Mucosa of rectum (tissue), 2 donors: Measurements from ENCODE around the gene PPARA.
A peak's percentile ranks its signal among the peaks of the same experiment; 100 is the strongest.

Source experiments
- H3K27ac ChIP-seq, 2 donors: one replicate each; pipeline ENCODE4 v1.7.0; 2013; ENCODE audit warnings: inconsistent platforms in 2 of 2, low read depth in 2 of 2, low read length in 2 of 2
- H3K27me3 ChIP-seq, 2 donors: one replicate each; pipeline ENCODE4 v1.7.0; 2013; ENCODE audit warnings: low read length in 2 of 2; ENCODE audit not compliant: control insufficient read depth in 2 of 2, insufficient read depth in 2 of 2
- H3K36me3 ChIP-seq, 2 donors: one replicate each; pipeline ENCODE4 v1.7.0; 2013; ENCODE audit warnings: low read length in 2 of 2; ENCODE audit not compliant: control insufficient read depth in 2 of 2, insufficient read depth in 2 of 2
- H3K4me1 ChIP-seq, 2 donors: one replicate each; pipeline ENCODE4 v1.7.0; 2013; ENCODE audit warnings: low read length in 2 of 2, mild to moderate bottlenecking in 1 of 2; ENCODE audit not compliant: control insufficient read depth in 2 of 2, insufficient read depth in 2 of 2
- H3K4me3 ChIP-seq, 2 donors: one replicate each; pipeline ENCODE4 v1.7.0; 2013; ENCODE audit warnings: low read length in 2 of 2
- H3K9ac ChIP-seq, 2 donors: one replicate each; pipeline ENCODE4 v1.7.0; 2013; ENCODE audit warnings: low read length in 2 of 2, low read depth in 1 of 2, mild to moderate bottlenecking in 1 of 2
- H3K9me3 ChIP-seq, 2 donors: one replicate each; pipeline ENCODE4 v1.7.0; 2013; ENCODE audit warnings: low read length in 2 of 2; ENCODE audit not compliant: control insufficient read depth in 2 of 2
- donor health status: healthy.
- donor health status: Normal muscosa, but diverticular disease.

Gene PPARA

DNA sequence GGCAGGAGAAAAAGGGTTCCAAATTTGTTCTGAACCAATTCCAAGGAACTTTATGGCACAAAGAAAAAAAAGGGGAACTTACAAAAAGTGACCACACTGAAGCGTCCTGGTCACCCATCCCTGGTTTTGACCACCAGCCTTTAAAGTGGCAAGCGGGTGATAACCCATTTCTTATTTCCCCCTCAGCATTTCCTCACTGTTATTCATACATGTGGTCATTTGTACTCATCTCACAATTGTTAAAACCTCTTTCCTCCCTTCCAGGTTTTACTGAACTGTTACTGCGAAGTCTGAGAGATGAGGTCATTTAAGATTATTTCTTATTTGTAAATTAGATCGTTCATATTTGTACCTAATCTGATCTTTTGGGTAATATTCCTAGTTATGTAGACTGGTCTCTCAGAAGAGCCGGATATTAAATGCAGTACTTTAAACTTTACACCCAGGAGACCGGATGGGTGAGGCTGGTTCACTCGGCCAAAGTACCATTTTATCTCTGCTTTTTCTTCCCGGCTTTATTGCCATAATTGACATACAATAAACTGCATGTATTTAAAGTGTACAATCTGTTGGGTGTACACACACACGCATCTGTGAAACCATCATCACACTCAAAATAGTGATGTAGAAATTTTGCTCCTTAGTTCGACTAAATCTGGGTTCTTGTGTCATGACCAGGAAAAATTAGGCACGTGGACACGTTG is 52.7 kb downstream of the PPARA start:
- H3K4me3 ChIP-seq, result peak overlapping the region; percentile 17 to 37
- H3K36me3 ChIP-seq, result peaks cover 13 to 19% of the 10 kb centered on the region in 2 donors
- H3K9me3 ChIP-seq, result no peaks in the 10 kb centered on the region
- H3K27ac ChIP-seq, result peak overlapping the region; percentile 90 to 95
- H3K27me3 ChIP-seq, result no peaks in the 10 kb centered on the region
- peaks cover 27 to 36% of the 10 kb centered on the region in 2 donors for H3K4me1 ChIP-seq
- H3K9ac ChIP-seq, result peak overlapping the region; percentile 59 to 60

DNA sequence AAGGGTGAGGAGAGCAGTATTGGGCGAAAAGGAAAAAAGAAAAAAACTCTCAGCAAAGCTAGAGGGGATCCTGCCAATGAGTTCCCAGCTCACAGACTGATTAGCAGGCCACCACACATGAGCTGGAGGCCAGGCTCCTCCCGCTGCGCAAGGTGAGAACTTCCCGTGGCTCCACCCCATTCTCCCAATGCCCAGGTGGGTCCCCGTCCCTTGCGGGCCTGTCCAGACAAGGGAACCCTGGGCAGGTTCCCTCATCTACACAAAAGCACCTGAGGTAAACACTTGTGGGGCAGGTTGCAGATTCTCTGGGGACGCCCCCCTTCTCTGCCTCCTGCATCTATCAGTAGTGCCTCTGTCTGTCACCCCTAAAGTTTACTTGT is 53.3 kb downstream of the PPARA start:
- Histone ChIP-seq H3K36me3 (peaks cover 10 to 22% of the 10 kb centered on the region in 2 donors), H3K27ac (peak overlapping the region; percentile 86 to 95), H3K9me3 (no peaks in the 10 kb centered on the region), H3K4me1 (peaks cover 27 to 36% of the 10 kb centered on the region in 2 donors), H3K9ac (peak overlapping the region in 1 of 2 donors; percentile 59), H3K27me3 (no peaks in the 10 kb centered on the region), H3K4me3 (peak overlapping the region in 1 of 2 donors; percentile 17)

DNA sequence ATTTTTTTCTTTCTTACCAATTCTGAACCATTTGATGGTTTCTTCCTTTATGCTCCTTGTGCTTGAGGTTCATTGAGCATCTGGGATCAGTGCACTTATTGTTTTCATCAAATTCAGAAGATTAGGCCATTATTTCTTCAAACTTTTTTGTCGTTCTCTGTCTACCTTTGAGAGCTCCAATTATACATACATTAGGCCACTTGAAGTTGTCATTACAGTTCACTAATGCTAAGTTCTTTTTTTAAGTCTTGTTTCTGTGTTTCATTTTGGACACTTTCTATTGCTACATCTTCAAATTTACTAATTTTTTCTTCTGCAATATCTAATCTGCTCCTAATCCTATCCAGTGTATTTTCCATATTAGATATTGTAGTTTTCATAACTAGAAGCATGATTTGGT is 58.9 kb downstream of the PPARA start:
- Histone ChIP-seq H3K4me1 (peaks cover 1 to 6% of the 10 kb centered on the region in 2 donors), H3K9me3 (no peaks in the 10 kb centered on the region), H3K36me3 (peaks cover 23 to 33% of the 10 kb centered on the region in 2 donors), H3K9ac (no peak overlapping the region), H3K27me3 (no peaks in the 10 kb centered on the region), H3K4me3 (no peak overlapping the region), H3K27ac (no peak overlapping the region)

DNA sequence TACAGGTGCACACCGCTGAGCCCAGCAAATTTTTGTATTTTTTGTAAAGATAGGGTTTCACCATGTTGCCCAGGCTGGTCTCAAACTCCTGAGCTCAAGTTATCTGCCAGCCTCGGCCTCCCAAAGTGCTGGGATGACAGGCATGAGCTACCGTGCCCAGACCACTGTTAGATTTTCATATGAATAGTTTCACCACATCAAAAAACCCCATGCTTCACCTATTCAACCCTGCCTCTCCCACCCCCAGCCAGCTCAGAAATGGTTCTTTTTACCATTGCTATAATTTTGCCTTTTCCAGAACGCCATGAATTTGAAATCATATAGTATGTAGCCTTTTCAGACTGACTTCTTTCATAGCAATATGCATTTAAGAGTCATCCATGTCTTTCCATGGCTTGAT is 61.9 kb downstream of the PPARA start:
- Histone ChIP-seq H3K36me3 (peaks cover 42 to 57% of the 10 kb centered on the region in 2 donors), H3K27me3 (no peaks in the 10 kb centered on the region), H3K4me1 (no peaks in the 10 kb centered on the region), H3K27ac (no peak overlapping the region), H3K9me3 (no peaks in the 10 kb centered on the region), H3K9ac (no peak overlapping the region), H3K4me3 (no peak overlapping the region)

DNA sequence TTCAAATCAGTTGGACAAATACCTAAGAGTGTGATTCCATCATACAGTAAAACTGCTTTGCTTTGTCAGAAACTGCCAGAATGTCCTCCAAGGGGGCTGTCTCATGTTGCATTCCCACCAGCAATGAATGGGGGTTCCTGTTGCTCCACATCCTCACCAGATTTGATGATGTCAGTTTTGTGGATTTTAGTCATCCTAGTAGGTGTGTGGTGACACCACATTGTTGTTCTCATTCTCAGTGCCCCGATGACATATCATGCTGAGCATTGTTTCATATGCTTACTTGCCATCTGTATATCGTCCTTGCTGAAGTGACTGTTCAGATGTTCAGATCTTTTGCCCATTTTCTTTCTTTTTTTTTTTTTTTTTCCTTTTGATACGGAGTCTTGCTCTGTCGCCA is 62.7 kb downstream of the PPARA start:
- Histone ChIP-seq H3K4me3 (no peak overlapping the region), H3K36me3 (peaks cover 44 to 52% of the 10 kb centered on the region in 2 donors), H3K27ac (no peak overlapping the region), H3K9me3 (no peaks in the 10 kb centered on the region), H3K9ac (no peak overlapping the region), H3K27me3 (no peaks in the 10 kb centered on the region), H3K4me1 (no peaks in the 10 kb centered on the region)

DNA sequence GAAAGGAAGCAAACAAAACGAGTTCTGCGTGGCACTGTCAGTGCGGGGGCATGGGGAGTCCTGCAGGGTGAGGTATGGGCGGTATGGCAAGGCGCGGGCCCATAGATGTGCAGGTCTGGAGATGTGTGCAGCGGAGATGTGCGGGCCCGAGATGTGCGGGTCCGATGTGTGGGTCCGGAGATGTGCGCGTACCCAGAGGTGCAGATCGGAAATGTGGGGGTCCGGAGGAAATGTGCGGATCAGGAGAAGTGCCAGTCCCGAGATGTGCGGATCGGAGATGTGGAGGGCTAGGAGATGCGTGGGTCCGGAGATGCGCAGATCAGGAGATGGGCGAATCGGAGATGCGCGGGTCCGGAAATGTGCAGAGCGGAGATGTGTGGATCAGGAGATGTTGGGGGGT is 63.8 kb downstream of the PPARA start:
- no peak overlapping the region for H3K4me3 ChIP-seq
- no peak overlapping the region for H3K9ac ChIP-seq
- no peak overlapping the region for H3K27ac ChIP-seq
- H3K27me3 ChIP-seq, result no peaks in the 10 kb centered on the region
- H3K9me3 ChIP-seq, result no peaks in the 10 kb centered on the region
- peaks cover 44 to 51% of the 10 kb centered on the region in 2 donors for H3K36me3 ChIP-seq
- no peaks in the 10 kb centered on the region for H3K4me1 ChIP-seq

DNA sequence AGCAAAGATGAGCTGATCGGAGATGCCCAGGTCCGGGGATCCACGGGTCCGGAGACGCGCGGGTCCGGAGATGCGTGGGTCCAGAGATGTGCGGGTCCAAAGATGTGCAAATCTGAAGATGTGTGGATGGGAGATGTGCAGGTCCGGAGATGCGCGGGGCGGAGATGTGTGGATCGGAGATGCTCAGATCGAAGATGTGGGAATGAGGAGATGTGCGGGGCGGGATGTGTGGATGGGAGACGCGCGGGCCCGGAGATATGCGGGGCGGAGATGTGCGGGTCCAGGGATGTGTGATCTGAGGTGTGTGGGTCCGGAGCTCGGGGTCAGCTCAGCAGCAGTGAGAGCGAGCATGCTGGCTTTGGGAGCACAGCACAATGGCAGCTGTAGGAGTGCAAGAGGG is 64.3 kb downstream of the PPARA start:
- no peaks in the 10 kb centered on the region for H3K9me3 ChIP-seq
- H3K9ac ChIP-seq, result no peak overlapping the region
- H3K4me1 ChIP-seq, result no peaks in the 10 kb centered on the region
- H3K27me3 ChIP-seq, result no peaks in the 10 kb centered on the region
- no peak overlapping the region for H3K4me3 ChIP-seq
- no peak overlapping the region for H3K27ac ChIP-seq
- H3K36me3 ChIP-seq, result peaks cover 44 to 51% of the 10 kb centered on the region in 2 donors

DNA sequence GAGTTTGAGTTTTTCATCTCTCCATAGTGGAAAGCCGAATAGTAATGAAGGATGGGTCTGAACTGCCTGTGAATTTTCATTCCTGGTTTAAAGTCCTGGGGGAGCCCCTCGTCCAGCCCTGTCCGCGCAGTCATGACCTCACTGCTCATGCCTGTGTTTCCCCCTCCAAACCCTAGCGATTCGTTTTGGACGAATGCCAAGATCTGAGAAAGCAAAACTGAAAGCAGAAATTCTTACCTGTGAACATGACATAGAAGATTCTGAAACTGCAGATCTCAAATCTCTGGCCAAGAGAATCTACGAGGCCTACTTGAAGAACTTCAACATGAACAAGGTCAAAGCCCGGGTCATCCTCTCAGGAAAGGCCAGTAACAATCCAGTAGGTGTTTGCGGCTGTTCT is 69.3 kb downstream of the PPARA start:
- Histone ChIP-seq H3K4me3 (no peak overlapping the region), H3K27ac (no peak overlapping the region), H3K36me3 (peaks cover 36 to 66% of the 10 kb centered on the region in 2 donors), H3K9ac (no peak overlapping the region), H3K27me3 (no peaks in the 10 kb centered on the region), H3K9me3 (no peaks in the 10 kb centered on the region), H3K4me1 (no peaks in the 10 kb centered on the region)

DNA sequence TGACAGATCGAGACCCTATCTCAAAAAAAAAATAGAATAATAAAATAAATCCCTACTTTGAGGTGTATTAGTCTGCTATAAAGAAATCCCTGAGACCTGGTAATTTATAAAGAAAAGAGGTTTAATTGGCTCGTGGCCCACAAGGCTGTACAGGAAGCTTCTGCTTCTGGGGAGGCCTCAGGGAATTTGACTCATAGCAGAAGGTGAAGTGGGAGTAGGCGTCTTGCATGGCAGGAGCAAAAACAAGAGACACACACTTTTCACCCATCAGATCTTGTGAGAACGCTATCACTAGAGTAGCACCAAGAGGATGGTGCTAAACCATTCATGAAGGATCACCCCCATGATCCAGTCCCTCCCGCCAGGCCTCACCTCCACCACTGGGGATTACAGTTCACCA is 70.6 kb downstream of the PPARA start:
- Histone ChIP-seq H3K4me3 (no peak overlapping the region), H3K27me3 (no peaks in the 10 kb centered on the region), H3K9ac (no peak overlapping the region), H3K4me1 (no peaks in the 10 kb centered on the region), H3K27ac (no peak overlapping the region), H3K9me3 (no peaks in the 10 kb centered on the region), H3K36me3 (peaks cover 35 to 64% of the 10 kb centered on the region in 2 donors)

DNA sequence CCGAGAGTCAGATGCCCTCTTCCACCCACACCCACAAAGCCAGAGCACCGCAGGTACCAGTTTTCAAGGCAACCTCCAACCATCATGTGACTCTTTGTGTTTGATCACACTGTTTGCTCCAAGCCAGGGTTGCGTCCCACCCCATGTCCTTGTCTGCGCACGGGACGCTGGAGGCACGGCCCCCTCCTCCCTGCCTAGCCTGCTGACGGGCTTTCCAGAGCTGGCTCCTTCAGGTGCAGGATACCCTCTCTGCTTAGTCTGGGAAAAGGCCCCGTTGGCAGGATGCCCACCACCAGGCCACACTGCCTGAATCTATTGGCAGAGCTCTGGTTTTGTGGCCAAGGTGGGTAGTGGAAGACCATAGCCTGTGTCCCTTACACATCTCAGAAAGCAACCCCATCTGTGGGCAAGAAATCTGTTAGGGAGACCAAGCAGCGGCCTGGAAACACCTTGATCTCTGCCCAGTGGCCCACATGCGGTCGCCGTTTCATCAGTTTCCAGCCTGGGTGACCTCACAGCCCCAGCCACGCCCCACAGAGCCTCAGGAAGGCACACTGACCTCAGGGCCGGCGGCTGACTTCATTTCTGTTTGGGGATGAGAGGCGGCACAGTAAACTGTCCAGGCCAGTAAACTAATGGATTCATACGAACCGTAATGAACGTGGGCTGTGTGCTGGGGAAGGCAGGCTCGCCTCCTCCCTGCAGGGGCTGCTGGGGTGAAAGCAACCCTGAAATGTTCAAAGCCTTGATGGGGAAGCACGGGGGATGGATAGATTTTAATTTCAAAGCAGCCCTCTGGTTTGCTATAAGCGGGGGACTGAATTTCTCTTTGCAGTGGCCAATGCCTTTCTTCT is 73.9 kb downstream of the PPARA start:
- H3K9me3 ChIP-seq, result no peaks in the 10 kb centered on the region
- no peak overlapping the region for H3K4me3 ChIP-seq
- H3K27ac ChIP-seq, result no peak overlapping the region
- no peaks in the 10 kb centered on the region for H3K27me3 ChIP-seq
- H3K9ac ChIP-seq, result no peak overlapping the region
- H3K4me1 ChIP-seq, result no peaks in the 10 kb centered on the region
- peaks cover 18 to 49% of the 10 kb centered on the region in 2 donors for H3K36me3 ChIP-seq
